HG03439 (cell line): ENCODE data around the gene GPATCH1.
A peak's percentile ranks its signal among the peaks of the same experiment; 100 is the strongest.

Experiments
- ATAC-seq: cut with Tn5 transposase; IDR thresholded peaks from one replicate; pipeline ENCODE4 v1.9.1; 2021; ENCODE audit warnings: mild to moderate bottlenecking, moderate library complexity; ENCODE audit not compliant: unreplicated experiment

GPATCH1 gene

DNA sequence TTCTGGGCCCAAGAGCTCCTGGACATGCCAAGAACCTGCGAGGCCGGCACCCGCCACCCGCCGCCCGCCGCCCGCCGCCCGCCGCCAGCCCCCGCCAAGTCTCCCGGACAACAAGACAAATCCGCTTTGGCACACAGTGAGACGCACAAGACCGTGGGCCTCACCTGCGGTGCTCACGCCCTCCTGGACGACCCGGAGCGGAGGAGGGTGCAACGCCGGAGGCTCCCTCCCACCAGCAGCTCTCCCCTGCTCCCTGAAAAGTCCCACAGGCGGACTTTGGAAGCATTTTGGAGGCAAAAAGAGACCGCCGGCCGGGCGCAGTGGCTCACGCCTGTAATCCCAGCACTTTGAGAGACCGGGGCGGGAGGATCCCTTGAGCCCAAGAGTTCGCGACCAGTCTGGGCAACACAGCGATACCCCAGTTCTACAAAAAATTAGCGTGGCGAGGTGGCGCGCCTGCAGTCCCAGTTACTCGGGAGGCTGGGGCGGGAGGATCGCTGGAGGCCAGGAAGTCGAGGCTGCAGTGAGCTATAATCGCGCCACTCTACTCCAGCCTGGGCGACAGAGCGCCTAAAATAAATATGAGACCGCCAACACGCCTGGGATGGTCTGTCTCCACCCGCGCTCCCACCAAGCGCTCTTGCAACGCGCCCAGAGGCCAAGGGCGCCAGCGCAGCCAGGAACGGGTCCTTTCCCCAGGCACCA lies 17.1 kb upstream of the GPATCH1 start:
- ATAC-seq: no peak

DNA sequence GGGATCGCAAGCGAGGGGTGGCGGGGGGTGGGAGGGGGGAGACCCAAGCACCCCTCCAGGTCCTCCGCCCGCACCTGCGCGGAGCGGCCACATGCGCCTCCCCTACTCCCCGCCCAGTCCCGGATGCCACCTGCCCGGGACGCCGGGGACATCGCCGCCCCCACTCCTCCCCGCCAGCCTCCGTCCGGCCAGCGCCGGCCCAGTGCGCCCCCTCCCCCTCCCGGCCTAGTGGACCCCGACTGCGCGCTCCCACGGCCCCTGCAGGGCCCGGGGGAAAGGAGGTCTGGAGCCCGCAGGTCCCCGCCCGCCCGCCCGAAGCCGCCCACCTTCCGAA lies 16.6 kb upstream of the GPATCH1 start:
- peak; percentile 44 for ATAC-seq

DNA sequence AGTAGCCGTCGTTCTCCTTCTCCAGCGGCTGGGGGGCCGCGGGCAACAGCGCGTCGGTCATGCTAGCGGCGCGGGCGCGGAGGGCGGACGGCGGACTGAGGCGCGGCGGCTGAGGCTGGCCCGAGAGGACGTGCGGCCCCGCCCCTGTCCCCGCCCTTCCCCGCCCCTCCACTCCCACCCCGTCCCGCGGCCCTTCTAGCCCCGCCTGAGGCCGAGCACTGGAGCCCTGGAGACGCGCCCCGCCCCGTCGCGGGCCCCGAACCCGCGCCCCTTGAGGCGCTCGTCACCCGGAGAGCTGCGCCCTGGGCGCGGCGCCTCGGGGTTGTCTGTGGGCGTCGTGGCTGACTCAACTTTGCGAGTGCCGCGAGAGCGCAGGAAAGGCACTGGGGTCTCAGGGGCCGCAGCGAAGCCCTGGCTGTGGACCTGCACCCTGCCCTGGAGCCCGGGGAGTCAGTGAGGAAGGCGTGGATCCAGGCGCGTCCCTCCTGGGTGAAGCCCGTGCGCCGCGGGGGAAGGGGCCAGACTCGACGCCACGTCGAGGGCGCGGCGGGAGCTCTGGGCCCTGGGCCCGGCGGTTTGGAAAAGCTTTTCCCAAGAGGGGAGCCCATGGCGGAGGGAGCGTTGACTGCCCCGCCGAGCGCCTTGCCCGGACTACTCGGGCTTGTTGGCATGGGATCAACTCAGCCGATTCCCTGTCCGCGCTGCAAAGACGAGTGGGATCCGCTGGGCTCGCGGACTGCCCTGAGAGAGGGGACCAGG lies 16.0 kb upstream of the GPATCH1 start, which contains the start of gene RHPN2:
Gene RHPN2, minus strand, starts transcription at position 97 of the 759 bp plus-strand sequence. Its CDS starts 36 bp downstream, at position 61.
- peak; percentile 53 for ATAC-seq

DNA sequence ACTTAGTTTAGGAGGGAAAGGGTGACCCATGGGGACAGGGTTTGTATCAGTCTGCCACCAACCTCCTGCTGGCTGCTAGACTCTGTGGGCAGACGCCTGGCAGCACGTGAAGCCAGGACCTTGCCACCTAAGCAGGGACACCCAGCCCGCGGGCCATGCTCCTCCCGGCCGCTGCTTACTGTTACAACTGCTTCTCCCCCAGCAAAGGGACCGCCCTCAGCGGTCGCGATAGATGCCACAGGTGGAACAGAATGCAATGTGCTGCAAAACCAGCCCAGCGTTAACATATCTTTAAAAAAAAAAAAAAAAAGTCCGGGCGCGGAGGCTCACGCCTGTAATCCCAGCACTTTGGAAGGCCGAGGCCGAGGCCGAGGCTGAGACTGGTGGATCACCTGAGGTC lies 14.4 kb upstream of the GPATCH1 start:
- no peak for ATAC-seq

DNA sequence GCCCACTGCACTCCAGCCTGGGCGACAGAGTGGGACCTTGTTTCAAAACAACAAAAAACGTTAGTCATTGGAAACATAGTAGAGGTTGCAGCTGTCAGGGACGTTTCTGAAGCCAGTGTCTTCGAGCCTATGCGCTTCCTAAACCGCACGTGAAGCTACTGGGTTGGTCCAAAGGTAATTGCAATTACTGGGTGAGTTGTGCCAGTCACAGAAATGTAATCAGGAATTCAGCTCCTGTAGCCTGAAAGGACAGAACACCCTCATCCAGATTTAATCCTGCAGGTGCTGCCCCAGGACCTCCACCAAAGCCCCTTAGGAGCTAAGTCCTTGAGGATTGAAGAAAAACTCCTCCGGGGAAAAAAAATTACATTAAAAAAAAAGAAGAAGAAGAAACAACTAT lies 13.9 kb upstream of the GPATCH1 start:
- no peak for ATAC-seq

DNA sequence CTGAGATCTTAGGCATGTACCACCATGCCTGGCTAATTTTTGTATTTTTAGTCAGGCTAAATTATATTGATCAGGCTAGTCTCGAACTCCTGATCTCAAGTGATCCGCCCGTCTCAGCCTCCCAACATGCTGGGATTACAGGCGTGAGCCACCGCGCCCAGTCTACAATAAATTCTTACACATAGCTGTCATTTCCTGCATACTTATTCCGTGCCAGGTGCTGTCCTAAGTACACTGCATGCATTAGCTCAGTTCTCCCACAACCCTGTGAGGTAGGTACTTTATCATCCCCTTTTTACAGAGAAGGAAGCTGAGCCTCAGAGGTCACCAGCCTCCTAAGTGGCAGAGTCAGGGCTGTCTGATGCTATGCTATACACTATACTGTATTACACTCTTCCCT lies 9.1 kb upstream of the GPATCH1 start:
- ATAC-seq: no peak

DNA sequence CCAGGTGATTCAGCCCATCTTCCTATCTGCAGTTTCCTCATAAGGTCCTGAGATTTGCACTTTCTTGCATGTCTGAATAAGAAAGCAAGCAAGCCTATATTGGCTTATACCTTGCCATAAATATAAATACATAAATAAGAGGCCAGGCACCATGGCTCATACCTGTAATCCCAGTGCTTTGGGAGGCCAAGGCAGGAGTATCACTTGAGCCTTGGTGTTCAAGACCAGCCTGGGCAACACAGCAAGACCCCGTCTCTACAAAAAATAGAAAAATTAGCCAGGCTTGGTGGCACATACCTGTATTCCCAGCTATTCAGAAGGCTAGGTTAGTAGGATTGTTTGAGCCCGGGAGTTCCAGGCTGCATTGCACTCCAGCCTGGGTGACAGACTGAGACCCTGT lies 5.5 kb upstream of the GPATCH1 start:
- no peak for ATAC-seq

DNA sequence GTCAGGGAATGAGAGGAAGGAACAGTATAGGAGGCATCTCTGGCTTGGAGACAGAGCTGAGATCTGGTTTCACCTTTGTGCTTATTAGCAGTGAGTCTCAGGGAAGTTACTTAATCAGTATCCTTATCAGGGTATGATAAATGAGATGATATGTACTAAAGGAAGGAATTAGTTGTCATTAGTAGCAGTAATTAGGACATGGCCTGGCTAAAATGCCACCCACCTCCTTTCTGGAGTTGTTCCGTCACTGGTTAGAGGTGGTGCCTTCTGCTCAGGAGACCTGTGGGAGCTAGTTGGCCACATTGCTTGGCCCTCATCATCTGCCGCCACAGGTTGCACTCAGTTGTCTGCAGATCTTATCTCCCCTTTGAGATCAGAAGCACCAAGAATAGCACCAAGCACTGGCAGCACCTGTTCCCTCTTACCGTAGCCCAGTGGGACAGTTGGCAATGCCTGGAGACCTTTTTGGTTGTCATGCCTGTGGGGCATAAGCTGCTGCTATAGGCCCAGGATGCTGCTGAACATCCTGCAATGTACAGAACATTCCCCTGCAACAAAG lies 4.7 kb downstream of the GPATCH1 start:
- no peak for ATAC-seq

DNA sequence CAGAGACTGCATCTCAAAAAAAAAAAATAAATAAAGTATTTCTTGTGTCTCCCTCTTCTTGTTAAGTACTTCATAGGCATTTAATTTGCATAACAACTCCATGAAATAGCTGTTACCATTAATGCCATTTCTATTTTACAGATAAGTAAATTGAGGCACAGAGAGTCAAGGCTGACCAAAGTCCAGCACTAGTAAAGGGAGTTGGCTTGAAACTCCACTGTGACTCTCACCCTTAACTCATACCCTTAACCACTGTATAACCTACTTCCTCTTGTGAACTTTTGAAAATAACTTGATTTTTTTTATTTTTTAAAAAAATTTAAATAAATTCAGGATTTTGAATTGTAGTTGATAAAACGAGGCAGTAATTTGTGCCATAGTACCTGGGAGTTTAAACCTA lies 6.0 kb downstream of the GPATCH1 start:
- ATAC-seq: no peak

DNA sequence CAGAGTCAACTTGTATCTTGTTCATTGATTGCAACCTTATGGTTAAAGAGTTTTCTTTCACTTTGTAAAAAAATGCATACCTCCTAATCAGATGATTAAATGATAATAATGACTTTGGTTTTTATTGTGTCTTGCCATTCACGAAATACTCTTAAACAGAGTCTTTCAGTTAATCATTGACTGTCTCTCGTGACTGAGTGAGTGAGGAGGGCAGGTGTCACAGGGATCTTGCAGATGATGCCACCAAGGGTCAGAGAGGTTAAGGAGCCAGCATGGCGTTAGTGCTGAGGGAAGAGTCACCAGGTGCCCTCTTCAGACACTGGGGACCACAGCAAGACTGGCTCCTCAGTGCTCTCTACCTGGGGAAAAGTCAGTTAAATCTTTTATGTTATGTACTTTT lies 8.0 kb downstream of the GPATCH1 start:
- ATAC-seq: no peak

DNA sequence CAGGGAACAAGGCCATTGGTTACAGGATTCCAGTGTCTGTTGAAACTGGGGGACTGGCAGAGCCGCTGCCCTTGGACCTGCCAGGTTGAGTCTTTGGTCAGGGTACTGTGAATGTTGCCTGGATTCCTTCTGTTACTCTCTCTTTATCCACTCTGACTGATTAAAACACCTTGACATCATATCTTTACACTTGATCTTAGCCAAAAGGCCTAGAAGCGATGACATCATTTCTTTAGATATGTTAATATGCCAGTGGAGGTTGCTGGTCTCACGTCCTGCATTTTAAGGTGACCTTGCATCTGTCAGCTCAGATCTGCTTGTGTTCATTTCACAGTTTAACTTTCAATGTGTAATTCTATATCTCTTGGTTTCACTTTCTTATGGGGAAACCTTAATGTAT lies 9.2 kb downstream of the GPATCH1 start:
- ATAC-seq: no peak

DNA sequence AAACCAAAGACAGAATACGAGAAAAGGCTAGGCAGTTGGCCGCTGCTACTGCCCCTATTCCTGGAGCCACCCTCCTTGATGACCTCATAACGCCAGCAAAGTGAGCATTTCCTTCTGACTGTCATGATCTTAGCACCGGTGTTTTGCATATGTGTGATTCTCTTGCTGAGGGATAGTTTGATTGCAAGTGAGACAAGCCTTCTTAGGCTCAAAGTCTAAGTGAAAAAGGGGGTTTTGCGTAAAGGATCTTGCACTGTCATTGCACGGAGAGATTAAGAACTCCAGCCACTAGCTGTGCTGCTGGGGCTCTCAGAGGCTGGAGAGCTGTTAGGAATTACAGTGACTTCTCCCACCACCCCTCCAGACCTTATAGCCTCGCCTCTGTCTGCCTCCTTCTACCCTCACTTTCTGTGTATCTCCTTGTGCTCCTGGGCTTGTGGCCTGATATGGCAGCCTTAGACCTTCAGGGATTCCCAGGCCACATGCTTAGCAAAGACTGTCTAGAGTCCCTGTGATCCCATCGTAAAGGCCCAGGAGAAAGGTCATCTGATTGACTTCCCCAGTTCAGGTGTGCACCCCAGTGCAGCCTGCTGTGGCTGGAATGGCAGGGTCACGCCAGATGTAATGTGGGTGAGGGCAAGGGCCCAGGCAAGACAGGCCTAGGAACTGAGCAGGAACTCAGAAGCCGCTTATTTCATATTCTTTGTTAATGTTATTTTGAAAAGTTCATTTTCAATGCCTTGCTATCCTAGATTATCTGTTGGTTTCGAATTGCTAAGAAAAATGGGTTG lies 12.6 kb downstream of the GPATCH1 start:
- no peak for ATAC-seq

DNA sequence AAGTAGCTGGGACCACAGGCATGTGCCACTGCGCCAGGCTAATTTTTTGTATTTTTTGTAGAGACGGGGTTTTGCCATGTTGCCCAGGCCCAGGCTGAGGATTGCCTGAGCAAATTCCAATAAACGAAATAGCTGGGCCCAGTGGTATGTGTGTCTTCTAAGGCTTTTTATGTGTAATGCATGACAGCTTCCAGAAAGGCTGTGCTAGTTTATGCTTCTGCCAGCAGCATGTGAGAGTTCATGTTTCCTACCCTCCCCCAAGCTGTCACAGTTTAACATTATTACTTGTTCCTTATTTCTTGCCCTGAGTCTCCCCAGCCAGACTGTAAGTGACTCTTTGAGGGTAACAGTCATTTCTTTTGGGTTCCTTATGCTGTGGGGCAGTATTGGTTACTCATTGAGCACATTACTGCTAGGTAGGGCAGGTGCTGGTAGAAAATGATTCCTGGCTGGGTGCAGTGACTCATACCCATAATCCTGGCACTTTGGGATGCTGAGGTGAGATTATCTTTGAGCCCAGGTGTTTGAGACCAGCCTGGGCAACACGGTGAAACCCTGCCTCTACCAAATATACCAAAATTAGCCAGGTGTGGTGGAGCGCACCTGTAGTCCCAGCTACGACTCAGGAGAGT lies 13.6 kb downstream of the GPATCH1 start:
- no peak for ATAC-seq

DNA sequence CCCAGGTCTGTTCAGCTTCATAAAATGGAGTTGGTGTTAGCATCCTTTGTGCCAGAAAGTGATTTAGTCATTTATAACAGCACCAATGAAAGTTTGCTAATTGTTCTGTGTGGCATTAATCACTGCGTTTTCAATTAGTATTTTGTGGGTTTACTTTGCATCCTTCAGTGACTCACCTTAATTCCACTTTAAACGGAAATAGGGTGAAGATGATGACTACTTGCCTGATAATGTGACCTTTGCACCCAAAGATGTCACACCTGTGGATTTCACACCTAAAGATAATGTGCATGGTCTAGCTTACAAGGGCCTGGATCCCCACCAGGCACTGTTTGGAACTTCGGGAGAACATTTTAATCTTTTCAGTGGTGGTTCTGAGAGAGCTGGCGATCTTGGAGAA lies 15.0 kb downstream of the GPATCH1 start:
- no peak for ATAC-seq

DNA sequence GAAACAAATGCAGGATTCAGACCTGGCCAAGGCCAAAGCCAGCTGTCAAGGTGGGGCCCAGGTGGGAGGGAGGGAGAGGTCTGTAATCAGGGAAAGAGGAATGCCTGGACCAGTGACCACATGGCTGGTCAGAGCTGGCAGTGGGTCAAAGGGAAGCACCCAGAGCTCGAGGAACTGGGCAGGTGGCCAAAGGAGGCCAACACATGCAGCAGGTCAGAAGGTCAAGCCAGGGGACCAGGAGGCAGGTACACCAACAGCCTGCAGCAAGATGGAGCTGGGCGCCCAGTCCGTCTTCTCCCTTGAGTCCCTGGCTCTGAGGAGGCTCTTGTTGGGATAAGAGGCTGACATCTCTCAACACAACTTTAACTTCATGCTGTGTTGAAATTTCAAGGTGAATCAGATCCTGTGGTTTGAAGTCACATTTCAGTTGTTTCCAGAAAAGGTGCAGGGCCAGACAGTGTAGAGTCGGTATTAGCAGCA lies 17.1 kb downstream of the GPATCH1 start:
- ATAC-seq: no peak

DNA sequence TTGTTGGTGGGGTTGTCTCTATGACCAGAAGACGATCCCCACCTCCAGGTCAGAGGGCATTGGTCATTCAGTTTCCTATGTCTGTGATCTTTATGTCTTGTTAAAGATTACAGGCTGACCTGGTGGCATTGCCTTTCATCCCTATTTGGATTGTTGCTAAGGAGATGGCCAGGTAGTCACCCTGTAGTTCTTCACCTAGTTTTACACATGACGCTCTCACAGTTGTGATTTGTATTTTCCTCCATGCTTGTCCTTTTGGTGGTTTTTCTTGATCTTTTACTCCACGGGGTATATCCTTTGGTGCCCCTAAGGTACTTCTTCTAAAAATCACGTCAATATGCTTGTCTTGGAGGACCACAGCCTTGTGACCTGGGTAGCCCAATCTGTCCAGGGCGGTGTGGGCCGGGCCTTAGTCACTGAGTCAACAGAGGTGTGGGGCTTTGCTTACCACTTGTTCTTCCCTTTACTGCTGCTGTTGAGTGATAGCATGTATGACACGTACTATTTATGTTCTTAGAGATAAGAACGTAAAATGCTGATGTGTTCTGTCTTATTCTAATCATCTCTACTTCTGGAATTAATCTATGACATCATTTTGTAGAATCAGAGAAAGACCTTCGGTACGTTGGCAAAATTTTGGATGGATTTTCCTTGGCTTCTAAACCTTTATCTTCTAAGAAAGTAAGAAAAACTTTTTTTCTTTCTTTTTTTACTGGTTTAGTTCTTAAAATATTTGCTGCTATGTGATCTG lies 20.1 kb downstream of the GPATCH1 start:
- no peak for ATAC-seq

DNA sequence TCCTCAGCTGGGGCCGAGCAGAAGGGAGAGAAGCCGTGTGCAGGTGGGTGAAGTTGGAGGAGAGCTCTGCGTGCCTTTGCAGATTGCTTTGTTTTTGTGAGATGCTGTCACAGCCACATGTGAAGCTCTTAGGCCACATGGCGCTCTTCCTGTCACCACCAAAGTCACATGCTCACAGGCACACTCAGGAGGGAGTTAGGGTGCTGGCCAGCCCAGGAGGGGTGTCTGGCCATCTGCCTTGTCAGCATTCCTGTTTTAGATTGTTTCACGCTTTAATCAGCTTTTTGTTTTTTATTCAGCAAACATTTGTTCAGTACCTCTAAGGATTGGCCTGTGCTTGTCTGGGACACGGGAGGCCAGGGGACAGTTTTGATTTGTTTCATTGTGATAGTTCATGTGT lies 21.9 kb downstream of the GPATCH1 start:
- no peak for ATAC-seq

DNA sequence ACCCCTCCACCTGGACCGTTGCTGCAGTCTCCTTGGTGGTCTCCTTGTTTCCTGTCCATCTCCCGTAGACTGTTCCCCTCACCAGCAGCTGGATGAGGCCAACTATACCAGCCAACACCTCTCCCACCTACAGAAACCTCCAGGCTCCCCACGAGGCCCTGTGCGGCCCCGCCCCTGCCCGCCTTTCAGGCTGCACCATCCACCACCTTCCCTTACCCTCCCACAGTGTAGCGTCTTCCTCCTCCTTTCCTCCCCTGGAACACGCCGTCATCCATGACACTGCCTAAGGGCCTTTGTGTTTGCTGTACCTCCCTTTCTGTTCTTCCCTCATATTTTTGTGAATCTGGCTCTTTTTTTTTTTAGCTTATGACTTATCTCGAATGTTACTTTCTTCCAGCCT lies 27.2 kb downstream of the GPATCH1 start:
- ATAC-seq: no peak

DNA sequence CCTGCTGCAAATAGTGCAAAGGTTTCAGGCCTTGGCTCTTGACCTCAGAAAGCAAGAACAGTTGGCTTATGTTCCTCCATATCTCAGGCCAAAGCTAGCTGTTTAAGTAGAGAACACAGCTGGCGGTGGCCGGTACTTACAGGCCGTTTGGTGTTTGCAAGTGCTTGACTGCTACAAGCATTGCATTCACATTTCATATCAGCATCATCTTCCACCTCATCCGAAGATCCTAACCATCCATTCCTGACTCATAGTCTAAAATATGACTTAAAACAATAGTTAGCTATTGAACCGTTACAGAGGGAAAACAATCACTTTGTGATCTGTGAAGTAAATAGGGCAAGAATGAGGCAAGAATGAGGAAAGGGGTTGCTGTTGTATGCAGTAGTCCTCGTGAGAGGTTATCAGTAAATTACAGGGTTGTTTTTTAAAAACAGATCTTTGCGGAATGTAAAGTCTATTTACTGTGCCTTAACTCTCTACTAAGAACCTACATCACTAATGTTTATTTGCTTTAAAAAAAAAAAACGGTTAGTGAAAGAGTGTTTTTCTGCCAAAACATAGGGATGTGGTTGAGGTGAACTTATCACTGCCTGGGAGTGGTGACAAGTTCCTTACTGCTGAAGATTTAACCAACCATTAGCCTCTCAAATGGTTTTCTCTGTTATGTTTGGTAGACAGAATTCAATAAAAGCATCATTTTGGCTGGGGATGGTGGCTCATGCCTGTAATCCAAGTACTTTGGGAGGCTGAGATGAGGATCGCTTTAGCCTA lies 29.3 kb downstream of the GPATCH1 start:
- no peak for ATAC-seq
